ENCODE results near the gene LYPLAL1. TPM values are rescaled to one million over a fixed set of nuclear protein-coding genes. Genes with fewer than 3 reads are reported as not detected.

LYPLAL1 gene
- total RNA-seq, 1 experiment from 2014 or later: 40.0 TPM

DNA sequence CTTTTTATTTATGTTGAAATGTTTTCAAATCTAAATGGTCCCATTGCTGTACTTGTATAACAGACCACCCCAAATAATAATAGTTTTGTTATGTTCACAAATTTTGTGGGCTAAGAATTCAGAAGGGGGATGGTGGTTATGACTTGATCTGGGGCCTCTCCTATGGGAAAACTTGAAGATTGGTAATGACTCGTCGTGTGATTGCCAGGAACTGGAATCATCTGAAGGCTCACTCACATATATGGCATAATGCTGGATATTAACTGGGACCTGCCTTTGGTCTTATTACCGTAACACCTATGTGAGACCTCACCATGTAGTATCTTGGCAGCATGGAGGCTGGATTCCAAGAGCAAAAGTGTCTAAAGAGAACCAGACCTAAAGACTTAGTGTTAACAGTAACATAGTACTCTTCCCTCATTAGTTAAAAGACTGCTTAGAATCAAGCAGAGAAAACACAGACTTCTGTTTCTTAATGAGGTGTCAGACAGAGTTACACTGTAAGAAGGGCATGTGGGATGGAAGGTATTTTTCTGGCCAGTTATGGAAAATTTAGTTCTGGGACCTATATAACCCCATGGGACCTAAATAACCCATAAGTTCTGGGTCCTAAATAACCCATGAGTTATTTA is 11.9 kb downstream of the LYPLAL1 start:
- Histone ChIP-seq H3K9me2 (ENCODE audit: insufficient read depth) (no peaks in the 10 kb centered on the region), H3K36me3 (ENCODE audit: control insufficient read depth in 1 of 2, insufficient read depth in 2 of 2, low read length in 2 of 2) (peaks cover 2 to 3% of the 10 kb centered on the region in 2 experiments; a peak in 2 of 4 replicates), H3K4me1 (ENCODE audit: control insufficient read depth in 1 of 2, insufficient read depth in 2 of 2, low read length in 2 of 2) (no peaks in the 10 kb centered on the region), H3K4me3 (replicated peaks in 1 of 2; ENCODE audit: low read depth in 1 of 2, low read length in 2 of 2) (no peak overlapping the region), H3K79me2 (ENCODE audit: insufficient read depth, low read length) (peaks cover 87% of the 10 kb centered on the region), H3K27me3 (ENCODE audit: insufficient read depth, low read length) (no peaks in the 10 kb centered on the region), H4K20me1 (ENCODE audit: insufficient read depth) (peaks cover 7% of the 10 kb centered on the region; the same call in 1 of the 2 replicates), H3K4me2 (ENCODE audit: low read length) (no peak overlapping the region), H3K9me3 (ENCODE audit: control insufficient read depth in 1 of 2, insufficient read depth in 1 of 2, low read depth in 1 of 2, low read length in 2 of 2) (no peaks in the 10 kb centered on the region), H2AFZ (ENCODE audit: low read depth, low read length, poor library complexity, severe bottlenecking) (no peak overlapping the region), H3K9ac (ENCODE audit: low read length) (no peak overlapping the region), H3K27ac (ENCODE audit: low read depth, low read length) (no peak overlapping the region)
- DNase-seq (ENCODE audit: low read depth, low spot score) (no peak), ATAC-seq (no peak)
- ChIA-PET POLR2A (no interaction called here), RAD21 (ENCODE audit: low non-redundant PET in 1 of 2, low total read pairs in 2 of 2, uncharacterized antibody in 2 of 2, unreplicated experiment in 2 of 2) (no interaction called here), CTCF (no interaction called here)
- BruUV-seq (replicated peaks): no TSS peak
- intact Hi-C loops (cut with micrococcal nuclease): loop anchor here (10.0 kb wide), 1 partner anchor 851 kb away; no protein-coding TSS in a partner anchor
- no peak for TF ChIP-seq YY1 (IDR thresholded peaks at IDR 0.05; ENCODE audit: extremely low read depth, insufficient replicate concordance, low read depth, low read length)
- TF ChIP-seq, protein P1, sequence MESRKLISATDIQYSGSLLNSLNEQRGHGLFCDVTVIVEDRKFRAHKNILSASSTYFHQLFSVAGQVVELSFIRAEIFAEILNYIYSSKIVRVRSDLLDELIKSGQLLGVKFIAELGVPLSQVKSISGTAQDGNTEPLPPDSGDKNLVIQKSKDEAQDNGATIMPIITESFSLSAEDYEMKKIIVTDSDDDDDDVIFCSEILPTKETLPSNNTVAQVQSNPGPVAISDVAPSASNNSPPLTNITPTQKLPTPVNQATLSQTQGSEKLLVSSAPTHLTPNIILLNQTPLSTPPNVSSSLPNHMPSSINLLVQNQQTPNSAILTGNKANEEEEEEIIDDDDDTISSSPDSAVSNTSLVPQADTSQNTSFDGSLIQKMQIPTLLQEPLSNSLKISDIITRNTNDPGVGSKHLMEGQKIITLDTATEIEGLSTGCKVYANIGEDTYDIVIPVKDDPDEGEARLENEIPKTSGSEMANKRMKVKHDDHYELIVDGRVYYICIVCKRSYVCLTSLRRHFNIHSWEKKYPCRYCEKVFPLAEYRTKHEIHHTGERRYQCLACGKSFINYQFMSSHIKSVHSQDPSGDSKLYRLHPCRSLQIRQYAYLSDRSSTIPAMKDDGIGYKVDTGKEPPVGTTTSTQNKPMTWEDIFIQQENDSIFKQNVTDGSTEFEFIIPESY (IDR thresholded peaks at IDR 0.05; ENCODE audit: extremely low read depth, insufficient replicate concordance, low read length): no peak
- no peak for TF ChIP-seq POLR2AphosphoS5 (IDR thresholded peaks at IDR 0.05; ENCODE audit: low read depth, low read length)
- TF ChIP-seq TCF7L2 (IDR thresholded peaks at IDR 0.05; ENCODE audit: borderline replicate concordance, extremely low read depth, insufficient read depth, insufficient read length): no peak
- TF ChIP-seq EGR1 (IDR thresholded peaks at IDR 0.05; ENCODE audit: low read depth): no peak
- no peak for TF ChIP-seq EZH2 (IDR thresholded peaks at IDR 0.05)
- no peak for TF ChIP-seq ZFX (IDR thresholded peaks at IDR 0.05)
